PC-3 (cell line): ENCODE results near the gene SAFB. TPM values are rescaled to one million over a fixed set of nuclear protein-coding genes. Genes with fewer than 3 reads are reported as not detected.

Source experiments
- ATAC-seq: fragments of 200-7000 bp; cut with Tn5 transposase; 2 replicates; pipeline ENCODE4 v1.9.1; 2020; ENCODE audit warnings: mild to moderate bottlenecking, moderate library complexity
- BruUV-seq: library from RNA; stranded (reverse); fragments of 400-500 nt; replicated peaks from 2 replicates; lab custom pipeline; 2021; lab: Mats Ljungman, UMichigan
- CTCF ChIA-PET: fragments of 300-600 bp; sonication (Branson Sonifier 250); formaldehyde crosslinking; loops from one replicate; lab custom pipeline; 2022; ENCODE audit warnings: antibody characterized with exemption; lab: Charles Lee
- POLR2A ChIA-PET: fragments of 300-600 bp; sonication (Branson Sonifier 250); formaldehyde crosslinking; loops from one replicate; lab custom pipeline; 2022; ENCODE audit warnings: antibody characterized with exemption; ENCODE audit not compliant: unreplicated experiment; lab: Charles Lee
- DNase-seq: peaks from one replicate; pipeline ENCODE4 v3.0.0-alpha.2; 2015
- H2AFZ ChIP-seq: fragments of 300-600 bp; sonication (generic); 2 replicates; pipeline ENCODE4 v1.6.0; 2016; ENCODE audit warnings: antibody characterized with exemption, low read length
- H3F3A ChIP-seq: fragments of 300-600 bp; sonication (generic); one replicate; pipeline ENCODE4 v1.6.0; 2017; ENCODE audit warnings: antibody characterized with exemption, low read length, control low read depth, mild to moderate bottlenecking; ENCODE audit not compliant: unreplicated experiment
- H3K27ac ChIP-seq: fragments of 300-600 bp; sonication (generic); 2 replicates; pipeline ENCODE4 v1.5.1; 2016; ENCODE audit warnings: mild to moderate bottlenecking, low read length
- H3K27me3 ChIP-seq: fragments of 300-600 bp; sonication (generic); 2 replicates; pipeline ENCODE4 v1.6.1; 2016; ENCODE audit warnings: low read length, mixed read lengths
- H3K36me3 ChIP-seq: fragments of 300-600 bp; sonication (generic); 2 replicates; pipeline ENCODE4 v1.6.1; 2016; ENCODE audit warnings: low read depth, mixed run types, low read length, mixed read lengths
- H3K4me1 ChIP-seq: fragments of 300-600 bp; sonication (generic); 2 replicates; pipeline ENCODE4 v1.5.1; 2016; ENCODE audit warnings: low read length; ENCODE audit not compliant: insufficient read depth
- H3K4me2 ChIP-seq: fragments of 300-600 bp; sonication (generic); 2 replicates; pipeline ENCODE4 v1.6.0; 2016; ENCODE audit warnings: low read length
- H3K4me3 ChIP-seq: fragments of 300-600 bp; sonication (generic); 2 replicates; pipeline ENCODE4 v1.5.1; 2016; ENCODE audit warnings: mild to moderate bottlenecking, low read length, mixed read lengths
- H3K79me2 ChIP-seq: fragments of 300-600 bp; sonication (generic); 2 replicates; pipeline ENCODE4 v1.6.1; 2017; ENCODE audit warnings: low read length, mixed read lengths
- H3K9ac ChIP-seq: fragments of 300-600 bp; sonication (generic); 2 replicates; pipeline ENCODE4 v1.6.0; 2016; ENCODE audit warnings: mild to moderate bottlenecking, low read length
- H3K9me2 ChIP-seq: fragments of 300-600 bp; sonication (generic); replicated peaks from 2 replicates; pipeline ENCODE4 v1.6.1; 2016; ENCODE audit warnings: mixed run types, low read length, mixed read lengths
- H3K9me3 ChIP-seq: fragments of 300-600 bp; sonication (generic); 2 replicates; pipeline ENCODE4 v1.6.1; 2016; ENCODE audit warnings: low read length, mixed read lengths
- H4K20me1 ChIP-seq: fragments of 300-600 bp; sonication (generic); 2 replicates; pipeline ENCODE4 v1.6.1; 2016; ENCODE audit warnings: low read length, mixed read lengths
- EZH2 ChIP-seq: fragments of 300-600 bp; sonication (generic); IDR thresholded peaks from one replicate; pipeline ENCODE4 v1.6.1; 2017; ENCODE audit warnings: antibody characterized with exemption, mild to moderate bottlenecking, low read length; ENCODE audit not compliant: unreplicated experiment
- EZH2phosphoT487 ChIP-seq: fragments of 300-600 bp; sonication (generic); IDR thresholded peaks from 2 replicates; pipeline ENCODE4 v1.6.1; 2018; ENCODE audit warnings: mild to moderate bottlenecking, antibody characterized with exemption, low read length, borderline replicate concordance
- intact Hi-C: fragments of 100-400 bp; cut with micrococcal nuclease; formaldehyde crosslinking; loops from 2 replicates; pipeline ENCODE4 v1.9.0; 2023
- total RNA-seq: library from RNA; depleted of rRNA; stranded (reverse); fragments of >200 nt; gene quantifications from 2 replicates; pipeline ENCODE4 v1.2.3, GENCODE V29; 2014
- TF ChIP-seq, protein P1 (sequence below): fragments of 300-600 bp; sonication (generic); conservative IDR thresholded peaks from 2 replicates; pipeline ENCODE4 v1.5.1; 2017; ENCODE audit warnings: antibody characterized with exemption, low read depth, mild to moderate bottlenecking, low read length

Gene SAFB
- total RNA-seq, 1 experiment from 2014 or later, result 94.9 TPM

DNA sequence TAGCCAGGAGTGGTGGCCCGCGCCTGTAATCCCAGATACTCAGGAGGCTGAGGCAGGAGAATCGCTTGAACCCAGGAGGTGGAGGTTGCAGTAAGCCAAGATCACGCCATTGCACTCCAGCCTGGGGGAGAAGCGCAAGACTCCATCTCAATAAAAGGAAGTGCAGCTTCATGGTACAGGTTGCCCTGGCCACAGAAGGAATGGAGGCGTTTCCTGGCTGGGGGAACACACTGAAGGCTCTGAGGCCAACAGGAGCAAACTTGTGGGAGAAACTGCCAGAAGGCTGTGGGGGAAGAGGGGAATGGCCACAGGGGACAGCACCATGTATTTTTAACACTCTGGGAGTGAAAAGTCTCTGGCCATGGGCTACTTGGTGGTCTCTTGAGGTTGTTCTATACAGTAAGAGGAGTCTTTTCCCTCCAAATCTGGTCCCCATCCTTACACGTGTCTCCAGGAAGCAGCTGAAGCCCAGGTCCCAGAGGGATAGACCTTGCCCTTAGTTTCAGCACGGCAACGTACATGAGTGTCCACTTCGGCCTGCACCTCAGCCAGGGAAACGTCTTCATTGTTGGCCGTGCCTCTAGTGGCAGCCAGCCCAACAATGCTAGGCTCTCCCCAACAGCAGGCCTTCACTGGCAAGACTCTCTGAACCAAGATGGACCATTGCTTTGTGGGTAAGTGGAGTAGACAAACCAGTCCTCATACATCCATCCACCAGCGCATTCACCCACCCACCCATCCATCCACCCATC is 50.0 kb downstream of the SAFB start:
- CTCF ChIA-PET, result no interaction called here

DNA sequence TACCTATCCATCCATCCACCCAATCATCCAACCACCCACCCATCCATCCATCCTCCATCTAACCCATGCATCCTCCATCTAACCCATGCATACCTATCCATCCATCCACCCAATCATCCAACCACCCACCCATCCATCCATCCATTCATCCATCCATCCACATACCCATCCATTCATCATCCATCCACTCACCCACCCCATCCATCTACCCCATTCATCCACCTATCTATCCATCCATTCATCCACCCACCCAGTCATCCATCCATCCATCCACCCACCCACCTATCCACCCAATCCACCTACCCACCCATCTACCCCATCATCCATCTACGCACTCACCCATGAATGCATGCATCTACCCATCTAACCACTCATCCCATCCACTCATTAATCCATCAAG is 50.9 kb downstream of the SAFB start:
- H3K27me3 ChIP-seq, result no peaks in the 10 kb centered on the region
- no peak overlapping the region for H2AFZ ChIP-seq
- ATAC-seq, result no peak
- no peaks in the 10 kb centered on the region for H3K4me1 ChIP-seq
- no peaks in the 10 kb centered on the region for H3K9me3 ChIP-seq
- H3K79me2 ChIP-seq, result no peaks in the 10 kb centered on the region
- ChIA-PET CTCF (no interaction called here), POLR2A (no interaction called here)
- DNase-seq, result no peak
- no peaks in the 10 kb centered on the region for H3F3A ChIP-seq
- H3K4me3 ChIP-seq, result no peak overlapping the region
- H3K9ac ChIP-seq, result no peak overlapping the region
- no peaks in the 10 kb centered on the region for H3K9me2 ChIP-seq
- intact Hi-C loops, result no loop called here
- BruUV-seq, result no TSS peak
- no peak overlapping the region for H3K27ac ChIP-seq
- no peak overlapping the region for H3K4me2 ChIP-seq
- H3K36me3 ChIP-seq, result peaks cover 12% of the 10 kb centered on the region
- no peaks in the 10 kb centered on the region for H4K20me1 ChIP-seq
- TF ChIP-seq, protein P1, sequence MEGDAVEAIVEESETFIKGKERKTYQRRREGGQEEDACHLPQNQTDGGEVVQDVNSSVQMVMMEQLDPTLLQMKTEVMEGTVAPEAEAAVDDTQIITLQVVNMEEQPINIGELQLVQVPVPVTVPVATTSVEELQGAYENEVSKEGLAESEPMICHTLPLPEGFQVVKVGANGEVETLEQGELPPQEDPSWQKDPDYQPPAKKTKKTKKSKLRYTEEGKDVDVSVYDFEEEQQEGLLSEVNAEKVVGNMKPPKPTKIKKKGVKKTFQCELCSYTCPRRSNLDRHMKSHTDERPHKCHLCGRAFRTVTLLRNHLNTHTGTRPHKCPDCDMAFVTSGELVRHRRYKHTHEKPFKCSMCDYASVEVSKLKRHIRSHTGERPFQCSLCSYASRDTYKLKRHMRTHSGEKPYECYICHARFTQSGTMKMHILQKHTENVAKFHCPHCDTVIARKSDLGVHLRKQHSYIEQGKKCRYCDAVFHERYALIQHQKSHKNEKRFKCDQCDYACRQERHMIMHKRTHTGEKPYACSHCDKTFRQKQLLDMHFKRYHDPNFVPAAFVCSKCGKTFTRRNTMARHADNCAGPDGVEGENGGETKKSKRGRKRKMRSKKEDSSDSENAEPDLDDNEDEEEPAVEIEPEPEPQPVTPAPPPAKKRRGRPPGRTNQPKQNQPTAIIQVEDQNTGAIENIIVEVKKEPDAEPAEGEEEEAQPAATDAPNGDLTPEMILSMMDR, result no peak
- no peak for TF ChIP-seq EZH2
- TF ChIP-seq EZH2phosphoT487, result no peak

More for the DNA sequence above, 50.0 kb downstream of the SAFB start:
- no TSS peak for BruUV-seq
- no peak overlapping the region for H3K27ac ChIP-seq
- H3K9me3 ChIP-seq, result no peaks in the 10 kb centered on the region
- intact Hi-C loops, result no loop called here
- no peak overlapping the region for H2AFZ ChIP-seq
- H3K4me3 ChIP-seq, result no peak overlapping the region
- DNase-seq (no peak), ATAC-seq (no peak)
- peaks cover 17% of the 10 kb centered on the region for H3K36me3 ChIP-seq
- no peak overlapping the region for H3K9ac ChIP-seq
- no peaks in the 10 kb centered on the region for H3K27me3 ChIP-seq
- POLR2A ChIA-PET, result no interaction called here
- H3K4me2 ChIP-seq, result no peak overlapping the region
- no peaks in the 10 kb centered on the region for H3K79me2 ChIP-seq
- TF ChIP-seq EZH2 (no peak), EZH2phosphoT487 (no peak)
- TF ChIP-seq, protein P1, result no peak
- no peaks in the 10 kb centered on the region for H4K20me1 ChIP-seq
- H3K9me2 ChIP-seq, result no peaks in the 10 kb centered on the region
- no peaks in the 10 kb centered on the region for H3K4me1 ChIP-seq
- H3F3A ChIP-seq, result no peaks in the 10 kb centered on the region

DNA sequence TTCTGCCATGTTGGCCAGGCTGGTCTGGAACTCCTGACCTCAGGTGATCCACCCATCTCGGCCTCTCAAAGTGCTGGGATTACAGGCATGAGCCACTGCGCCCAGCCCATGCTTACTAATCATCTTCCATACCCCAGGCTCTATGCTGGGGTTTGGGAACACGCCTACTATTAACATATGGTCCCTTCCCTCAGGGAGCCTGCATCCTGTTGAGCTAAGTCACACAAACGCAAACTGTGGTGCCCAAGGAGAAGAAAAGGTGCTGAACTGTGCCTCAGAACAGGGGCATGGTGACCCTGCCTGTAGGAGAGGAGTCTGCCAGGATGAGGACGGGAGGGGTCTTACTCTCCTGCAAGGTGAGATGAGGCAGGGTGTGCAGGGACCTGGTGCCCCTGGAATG is 51.8 kb downstream of the SAFB start:
- Histone ChIP-seq H3K4me1 (peaks cover 5% of the 10 kb centered on the region; the same call in 1 of the 2 replicates), H3K4me2 (no peak overlapping the region), H3K9me2 (no peaks in the 10 kb centered on the region), H3K9ac (no peak overlapping the region), H3K79me2 (peaks cover 9% of the 10 kb centered on the region), H3K9me3 (no peaks in the 10 kb centered on the region), H4K20me1 (no peaks in the 10 kb centered on the region), H3F3A (no peaks in the 10 kb centered on the region), H3K27me3 (no peaks in the 10 kb centered on the region), H3K36me3 (peaks cover 2% of the 10 kb centered on the region), H3K4me3 (no peak overlapping the region), H3K27ac (no peak overlapping the region), H2AFZ (no peak overlapping the region)
- POLR2A ChIA-PET, result interaction anchor here (0.5 kb wide), 1 partner anchor 12 kb away, joined by 14 read pairs; no protein-coding TSS in a partner anchor
- TF ChIP-seq EZH2phosphoT487 (no peak), EZH2 (no peak)
- TF ChIP-seq, protein P1, result no peak
- no peak for DNase-seq
- BruUV-seq, result no TSS peak
- intact Hi-C loops, result no loop called here
- no peak for ATAC-seq
- CTCF ChIA-PET, result no interaction called here
